ENCODE measurements around the gene SMS. TPM values are rescaled to one million over a fixed set of nuclear protein-coding genes. Genes with fewer than 3 reads are reported as not detected.

SMS gene
- total and polyA plus RNA-seq, 2 experiments from 2014 or later = 185 to 274 TPM

DNA sequence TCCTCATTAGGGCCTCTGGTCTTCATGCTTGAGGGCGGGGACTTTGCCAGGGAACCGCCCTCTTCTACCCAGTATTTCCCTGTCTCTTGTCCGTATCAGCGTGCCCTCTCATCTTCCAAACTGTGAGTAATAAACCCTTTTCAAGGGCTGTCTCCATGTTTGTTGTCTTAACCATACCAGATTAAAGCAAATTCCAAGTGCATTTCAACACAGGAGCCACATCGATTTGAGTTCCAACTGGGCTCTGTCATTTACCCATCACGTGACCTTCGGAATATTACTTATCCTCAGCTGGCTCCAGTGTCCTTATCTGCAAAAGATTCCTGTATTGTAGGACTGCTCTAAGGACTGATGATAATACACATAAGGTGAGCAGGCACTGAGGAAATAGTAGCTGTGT is 85.2 kb downstream of the SMS start (continued):
- TF ChIP-seq, protein P1, sequence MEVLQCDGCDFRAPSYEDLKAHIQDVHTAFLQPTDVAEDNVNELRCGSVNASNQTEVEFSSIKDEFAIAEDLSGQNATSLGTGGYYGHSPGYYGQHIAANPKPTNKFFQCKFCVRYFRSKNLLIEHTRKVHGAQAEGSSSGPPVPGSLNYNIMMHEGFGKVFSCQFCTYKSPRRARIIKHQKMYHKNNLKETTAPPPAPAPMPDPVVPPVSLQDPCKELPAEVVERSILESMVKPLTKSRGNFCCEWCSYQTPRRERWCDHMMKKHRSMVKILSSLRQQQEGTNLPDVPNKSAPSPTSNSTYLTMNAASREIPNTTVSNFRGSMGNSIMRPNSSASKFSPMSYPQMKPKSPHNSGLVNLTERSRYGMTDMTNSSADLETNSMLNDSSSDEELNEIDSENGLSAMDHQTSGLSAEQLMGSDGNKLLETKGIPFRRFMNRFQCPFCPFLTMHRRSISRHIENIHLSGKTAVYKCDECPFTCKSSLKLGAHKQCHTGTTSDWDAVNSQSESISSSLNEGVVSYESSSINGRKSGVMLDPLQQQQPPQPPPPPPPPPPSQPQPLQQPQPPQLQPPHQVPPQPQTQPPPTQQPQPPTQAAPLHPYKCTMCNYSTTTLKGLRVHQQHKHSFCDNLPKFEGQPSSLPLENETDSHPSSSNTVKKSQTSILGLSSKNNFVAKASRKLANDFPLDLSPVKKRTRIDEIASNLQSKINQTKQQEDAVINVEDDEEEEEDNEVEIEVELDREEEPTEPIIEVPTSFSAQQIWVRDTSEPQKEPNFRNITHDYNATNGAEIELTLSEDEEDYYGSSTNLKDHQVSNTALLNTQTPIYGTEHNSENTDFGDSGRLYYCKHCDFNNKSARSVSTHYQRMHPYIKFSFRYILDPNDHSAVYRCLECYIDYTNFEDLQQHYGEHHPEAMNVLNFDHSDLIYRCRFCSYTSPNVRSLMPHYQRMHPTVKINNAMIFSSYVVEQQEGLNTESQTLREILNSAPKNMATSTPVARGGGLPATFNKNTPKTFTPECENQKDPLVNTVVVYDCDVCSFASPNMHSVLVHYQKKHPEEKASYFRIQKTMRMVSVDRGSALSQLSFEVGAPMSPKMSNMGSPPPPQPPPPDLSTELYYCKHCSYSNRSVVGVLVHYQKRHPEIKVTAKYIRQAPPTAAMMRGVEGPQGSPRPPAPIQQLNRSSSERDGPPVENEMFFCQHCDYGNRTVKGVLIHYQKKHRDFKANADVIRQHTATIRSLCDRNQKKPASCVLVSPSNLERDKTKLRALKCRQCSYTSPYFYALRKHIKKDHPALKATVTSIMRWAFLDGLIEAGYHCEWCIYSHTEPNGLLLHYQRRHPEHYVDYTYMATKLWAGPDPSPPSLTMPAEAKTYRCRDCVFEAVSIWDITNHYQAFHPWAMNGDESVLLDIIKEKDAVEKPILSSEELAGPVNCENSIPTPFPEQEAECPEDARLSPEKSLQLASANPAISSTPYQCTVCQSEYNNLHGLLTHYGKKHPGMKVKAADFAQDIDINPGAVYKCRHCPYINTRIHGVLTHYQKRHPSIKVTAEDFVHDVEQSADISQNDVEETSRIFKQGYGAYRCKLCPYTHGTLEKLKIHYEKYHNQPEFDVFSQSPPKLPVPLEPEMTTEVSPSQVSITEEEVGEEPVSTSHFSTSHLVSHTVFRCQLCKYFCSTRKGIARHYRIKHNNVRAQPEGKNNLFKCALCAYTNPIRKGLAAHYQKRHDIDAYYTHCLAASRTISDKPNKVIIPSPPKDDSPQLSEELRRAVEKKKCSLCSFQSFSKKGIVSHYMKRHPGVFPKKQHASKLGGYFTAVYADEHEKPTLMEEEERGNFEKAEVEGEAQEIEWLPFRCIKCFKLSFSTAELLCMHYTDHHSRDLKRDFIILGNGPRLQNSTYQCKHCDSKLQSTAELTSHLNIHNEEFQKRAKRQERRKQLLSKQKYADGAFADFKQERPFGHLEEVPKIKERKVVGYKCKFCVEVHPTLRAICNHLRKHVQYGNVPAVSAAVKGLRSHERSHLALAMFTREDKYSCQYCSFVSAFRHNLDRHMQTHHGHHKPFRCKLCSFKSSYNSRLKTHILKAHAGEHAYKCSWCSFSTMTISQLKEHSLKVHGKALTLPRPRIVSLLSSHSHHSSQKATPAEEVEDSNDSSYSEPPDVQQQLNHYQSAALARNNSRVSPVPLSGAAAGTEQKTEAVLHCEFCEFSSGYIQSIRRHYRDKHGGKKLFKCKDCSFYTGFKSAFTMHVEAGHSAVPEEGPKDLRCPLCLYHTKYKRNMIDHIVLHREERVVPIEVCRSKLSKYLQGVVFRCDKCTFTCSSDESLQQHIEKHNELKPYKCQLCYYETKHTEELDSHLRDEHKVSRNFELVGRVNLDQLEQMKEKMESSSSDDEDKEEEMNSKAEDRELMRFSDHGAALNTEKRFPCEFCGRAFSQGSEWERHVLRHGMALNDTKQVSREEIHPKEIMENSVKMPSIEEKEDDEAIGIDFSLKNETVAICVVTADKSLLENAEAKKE (CRISPR knock-in tag; IDR thresholded peaks at IDR 0.05) = no peak
- no peak for TF ChIP-seq EZH2phosphoT487 (IDR thresholded peaks at IDR 0.05; ENCODE audit: unreplicated experiment)
- no peak for TF ChIP-seq EZH2 (IDR thresholded peaks at IDR 0.05; ENCODE audit: low read depth, unreplicated experiment)
- no peak for TF ChIP-seq ZNF331 (CRISPR knock-in tag; IDR thresholded peaks at IDR 0.05; ENCODE audit: low read depth)
- TF ChIP-seq, protein P2, sequence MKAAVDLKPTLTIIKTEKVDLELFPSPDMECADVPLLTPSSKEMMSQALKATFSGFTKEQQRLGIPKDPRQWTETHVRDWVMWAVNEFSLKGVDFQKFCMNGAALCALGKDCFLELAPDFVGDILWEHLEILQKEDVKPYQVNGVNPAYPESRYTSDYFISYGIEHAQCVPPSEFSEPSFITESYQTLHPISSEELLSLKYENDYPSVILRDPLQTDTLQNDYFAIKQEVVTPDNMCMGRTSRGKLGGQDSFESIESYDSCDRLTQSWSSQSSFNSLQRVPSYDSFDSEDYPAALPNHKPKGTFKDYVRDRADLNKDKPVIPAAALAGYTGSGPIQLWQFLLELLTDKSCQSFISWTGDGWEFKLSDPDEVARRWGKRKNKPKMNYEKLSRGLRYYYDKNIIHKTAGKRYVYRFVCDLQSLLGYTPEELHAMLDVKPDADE (IDR thresholded peaks at IDR 0.05) = no peak
- no peak for TF ChIP-seq NANOG (IDR thresholded peaks at IDR 0.05; ENCODE audit: borderline replicate concordance)
- TF ChIP-seq, protein P3, sequence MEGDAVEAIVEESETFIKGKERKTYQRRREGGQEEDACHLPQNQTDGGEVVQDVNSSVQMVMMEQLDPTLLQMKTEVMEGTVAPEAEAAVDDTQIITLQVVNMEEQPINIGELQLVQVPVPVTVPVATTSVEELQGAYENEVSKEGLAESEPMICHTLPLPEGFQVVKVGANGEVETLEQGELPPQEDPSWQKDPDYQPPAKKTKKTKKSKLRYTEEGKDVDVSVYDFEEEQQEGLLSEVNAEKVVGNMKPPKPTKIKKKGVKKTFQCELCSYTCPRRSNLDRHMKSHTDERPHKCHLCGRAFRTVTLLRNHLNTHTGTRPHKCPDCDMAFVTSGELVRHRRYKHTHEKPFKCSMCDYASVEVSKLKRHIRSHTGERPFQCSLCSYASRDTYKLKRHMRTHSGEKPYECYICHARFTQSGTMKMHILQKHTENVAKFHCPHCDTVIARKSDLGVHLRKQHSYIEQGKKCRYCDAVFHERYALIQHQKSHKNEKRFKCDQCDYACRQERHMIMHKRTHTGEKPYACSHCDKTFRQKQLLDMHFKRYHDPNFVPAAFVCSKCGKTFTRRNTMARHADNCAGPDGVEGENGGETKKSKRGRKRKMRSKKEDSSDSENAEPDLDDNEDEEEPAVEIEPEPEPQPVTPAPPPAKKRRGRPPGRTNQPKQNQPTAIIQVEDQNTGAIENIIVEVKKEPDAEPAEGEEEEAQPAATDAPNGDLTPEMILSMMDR (conservative IDR thresholded peaks at IDR 0.05; ENCODE audit: low read depth in 2 of 2) = no peak
